ENCODE results near the gene UNC79.

UNC79 gene

GRCh38 chr14:93747102-93747501 lies 316.4 kb downstream of the UNC79 start:
- TF ChIP-seq CTCF (IDR thresholded peaks at IDR 0.05; ENCODE audit: control insufficient read depth, extremely low read depth, insufficient read depth): no peak
- no peak overlapping the region for H3K4me3 ChIP-seq (ENCODE audit: low read depth, low read length)

GRCh38 chr14:93747560-93747959 lies 316.8 kb downstream of the UNC79 start:
- DNase-seq (ENCODE audit: low read depth): no peak
- no peak for TF ChIP-seq CTCF (IDR thresholded peaks at IDR 0.05; ENCODE audit: control insufficient read depth, extremely low read depth, insufficient read depth)
- no peak overlapping the region for H3K4me3 ChIP-seq (ENCODE audit: low read depth, low read length)

More at GRCh38 chr14:93747102-93747501, 316.4 kb downstream of the UNC79 start:
- no peak for DNase-seq (ENCODE audit: low read depth)

GRCh38 chr14:93748208-93749075 lies 317.7 kb downstream of the UNC79 start:
- no peak for TF ChIP-seq CTCF (IDR thresholded peaks at IDR 0.05; ENCODE audit: control insufficient read depth, extremely low read depth, insufficient read depth)
- no peak for DNase-seq (ENCODE audit: low read depth)
- no peak overlapping the region for H3K4me3 ChIP-seq (ENCODE audit: low read depth, low read length)

- DNase-seq (ENCODE audit: low read depth): no peak
- no peak overlapping the region for H3K4me3 ChIP-seq (ENCODE audit: low read depth, low read length)
- no peak for TF ChIP-seq CTCF (IDR thresholded peaks at IDR 0.05; ENCODE audit: control insufficient read depth, extremely low read depth, insufficient read depth)
Measured at GRCh38 chr14:93749076-93749420, 318.3 kb downstream of the UNC79 start.

- TF ChIP-seq CTCF (IDR thresholded peaks at IDR 0.05; ENCODE audit: control insufficient read depth, extremely low read depth, insufficient read depth): no peak
- H3K4me3 ChIP-seq (ENCODE audit: low read depth, low read length): no peak overlapping the region
- DNase-seq (ENCODE audit: low read depth): no peak
Measured at GRCh38 chr14:93751946-93752655, 321.4 kb downstream of the UNC79 start.

GRCh38 chr14:93752980-93753561 lies 322.3 kb downstream of the UNC79 start:
- no peak overlapping the region for H3K4me3 ChIP-seq (ENCODE audit: low read depth, low read length)
- TF ChIP-seq CTCF (IDR thresholded peaks at IDR 0.05; ENCODE audit: control insufficient read depth, extremely low read depth, insufficient read depth): no peak
- DNase-seq (ENCODE audit: low read depth): no peak
